Measurements from ENCODE around the gene ERF.

The ERF gene

GRCh38 chr19:42284066-42284501 lies 29.2 kb upstream of the ERF start:
- no peak overlapping the region for H3K14ac ChIP-seq (ENCODE audit: low read length)
- H3K27ac ChIP-seq (replicated peaks; ENCODE audit: low read length): peak overlapping the region; percentile 97
- peaks cover 27% of the 10 kb centered on the region for H3K79me1 ChIP-seq (ENCODE audit: low read depth, low read length)
- peak overlapping the region; percentile 32 for H3K4me2 ChIP-seq (ENCODE audit: insufficient read depth, low read length, poor library complexity, severe bottlenecking)
- peaks cover 41 to 42% of the 10 kb centered on the region in 2 donors for H3K4me1 ChIP-seq (ENCODE audit: control insufficient read depth in 2 of 2, insufficient read depth in 1 of 2, low read depth in 1 of 2, low read length in 2 of 2)
- H2BK5ac ChIP-seq (ENCODE audit: low read length): no peak overlapping the region
- H2BK12ac ChIP-seq (ENCODE audit: low read length): no peak overlapping the region
- H3K27me3 ChIP-seq (ENCODE audit: control insufficient read depth in 3 of 3, insufficient read depth in 3 of 3, low read depth in 1 of 3, low read length in 3 of 3): peaks cover 0 to 2% (median 0%) of the 10 kb centered on the region in 3 experiments
- H2BK120ac ChIP-seq (ENCODE audit: low read depth, low read length): no peak overlapping the region
- DNase-seq (ENCODE audit: low spot score): peak; percentile 68
- H3K18ac ChIP-seq (ENCODE audit: low read length): peak overlapping the region; percentile 98
- no peak overlapping the region for H2AK5ac ChIP-seq (ENCODE audit: low read depth, low read length)
- peak overlapping the region; percentile 66 for H3K23ac ChIP-seq (ENCODE audit: low read depth, low read length, poor library complexity)
- no CpG with 5 or more reads among the region's 76 CpGs for WGBS, 2 donors (ENCODE audit: extremely low coverage in 2 of 2, insufficient read length in 2 of 2, insufficient replicate concordance in 1 of 2)
- peak overlapping the region; percentile 67 for H2AFZ ChIP-seq (ENCODE audit: low read length)
- no peak overlapping the region for H3K4ac ChIP-seq (ENCODE audit: low read length)
- no peak overlapping the region for H4K8ac ChIP-seq (ENCODE audit: low read depth, low read length)
- H3K9me3 ChIP-seq (replicated peaks in 1 of 2; ENCODE audit: control insufficient read depth in 2 of 2, insufficient read depth in 1 of 2, low read depth in 1 of 2, low read length in 2 of 2): peaks cover 0 to 2% of the 10 kb centered on the region in 2 donors
- no peak overlapping the region for H4K91ac ChIP-seq (ENCODE audit: low read depth, low read length, poor library complexity)
- H2BK15ac ChIP-seq (ENCODE audit: low read length): no peak overlapping the region
- peak overlapping the region; percentile 84 to 96 for H3K4me3 ChIP-seq (ENCODE audit: low read length in 2 of 2)
- peak overlapping the region; percentile 92 for H3K9ac ChIP-seq (ENCODE audit: low read depth, low read length, poor library complexity)
- peaks cover 29 to 37% of the 10 kb centered on the region in 2 donors for H3K36me3 ChIP-seq (replicated peaks in 1 of 2; ENCODE audit: control insufficient read depth in 2 of 2, insufficient read depth in 2 of 2, low read length in 2 of 2)

- Histone ChIP-seq H2AFZ (ENCODE audit: low read length) (no peak overlapping the region), H3K9me3 (replicated peaks in 1 of 2; ENCODE audit: control insufficient read depth in 2 of 2, insufficient read depth in 1 of 2, low read depth in 1 of 2, low read length in 2 of 2) (peaks cover 0 to 2% of the 10 kb centered on the region in 2 donors), H4K91ac (ENCODE audit: low read depth, low read length, poor library complexity) (peak overlapping the region; percentile 31), H3K9ac (ENCODE audit: low read depth, low read length, poor library complexity) (peak overlapping the region; percentile 97), H3K23ac (ENCODE audit: low read depth, low read length, poor library complexity) (peak overlapping the region; percentile 66), H2BK120ac (ENCODE audit: low read depth, low read length) (no peak overlapping the region), H3K4me2 (ENCODE audit: insufficient read depth, low read length, poor library complexity, severe bottlenecking) (peak overlapping the region; percentile 78), H3K4ac (ENCODE audit: low read length) (peak overlapping the region; percentile 91), H3K14ac (ENCODE audit: low read length) (peak overlapping the region; percentile 5), H3K4me3 (ENCODE audit: low read length in 2 of 2) (peak overlapping the region; percentile 81 to 96), H3K4me1 (ENCODE audit: control insufficient read depth in 2 of 2, insufficient read depth in 1 of 2, low read depth in 1 of 2, low read length in 2 of 2) (peaks cover 42% of the 10 kb centered on the region in 2 donors), H3K18ac (ENCODE audit: low read length) (peak overlapping the region; percentile 98), H2AK5ac (ENCODE audit: low read depth, low read length) (peak overlapping the region; percentile 57), H3K27ac (replicated peaks; ENCODE audit: low read length) (peak overlapping the region; percentile 97), H3K79me1 (ENCODE audit: low read depth, low read length) (peaks cover 25% of the 10 kb centered on the region), H3K36me3 (replicated peaks in 1 of 2; ENCODE audit: control insufficient read depth in 2 of 2, insufficient read depth in 2 of 2, low read length in 2 of 2) (peaks cover 23 to 30% of the 10 kb centered on the region in 2 donors), H2BK12ac (ENCODE audit: low read length) (peak overlapping the region; percentile 87), H2BK5ac (ENCODE audit: low read length) (peak overlapping the region; percentile 20), H2BK15ac (ENCODE audit: low read length) (peak overlapping the region; percentile 20), H3K27me3 (ENCODE audit: control insufficient read depth in 3 of 3, insufficient read depth in 3 of 3, low read depth in 1 of 3, low read length in 3 of 3) (peaks cover 0 to 2% (median 0%) of the 10 kb centered on the region in 3 experiments), H4K8ac (ENCODE audit: low read depth, low read length) (no peak overlapping the region)
- peak; percentile 93 for DNase-seq (ENCODE audit: low spot score)
- 100% methylated on average over 1 of the region's 74 CpGs; no CpG with 5 or more reads in 1 of the 2 donors for WGBS, 2 donors (ENCODE audit: extremely low coverage in 2 of 2, insufficient read length in 2 of 2, insufficient replicate concordance in 1 of 2)
Measured at GRCh38 chr19:42283188-42284065, 28.5 kb upstream of the ERF start.

GRCh38 chr19:42282819-42283187 lies 27.9 kb upstream of the ERF start:
- WGBS, 2 donors (ENCODE audit: extremely low coverage in 2 of 2, insufficient read length in 2 of 2, insufficient replicate concordance in 1 of 2): no CpG with 5 or more reads among the region's 4 CpGs
- Histone ChIP-seq H2AFZ (ENCODE audit: low read length) (no peak overlapping the region), H3K14ac (ENCODE audit: low read length) (peak overlapping the region; percentile 5), H2BK12ac (ENCODE audit: low read length) (peak overlapping the region; percentile 87), H3K27ac (replicated peaks; ENCODE audit: low read length) (peak overlapping the region; percentile 80), H2BK5ac (ENCODE audit: low read length) (peak overlapping the region; percentile 20), H4K8ac (ENCODE audit: low read depth, low read length) (no peak overlapping the region), H3K4me2 (ENCODE audit: insufficient read depth, low read length, poor library complexity, severe bottlenecking) (no peak overlapping the region), H2AK5ac (ENCODE audit: low read depth, low read length) (peak overlapping the region; percentile 57), H3K9ac (ENCODE audit: low read depth, low read length, poor library complexity) (peak overlapping the region; percentile 51), H3K4me3 (ENCODE audit: low read length in 2 of 2) (peak overlapping the region; percentile 37 to 81), H3K23ac (ENCODE audit: low read depth, low read length, poor library complexity) (peak overlapping the region; percentile 5), H3K79me1 (ENCODE audit: low read depth, low read length) (peaks cover 28% of the 10 kb centered on the region), H3K36me3 (replicated peaks in 1 of 2; ENCODE audit: control insufficient read depth in 2 of 2, insufficient read depth in 2 of 2, low read length in 2 of 2) (peaks cover 16 to 24% of the 10 kb centered on the region in 2 donors), H2BK120ac (ENCODE audit: low read depth, low read length) (peak overlapping the region; percentile 12), H3K18ac (ENCODE audit: low read length) (peak overlapping the region; percentile 84), H2BK15ac (ENCODE audit: low read length) (peak overlapping the region; percentile 20), H4K91ac (ENCODE audit: low read depth, low read length, poor library complexity) (peak overlapping the region; percentile 31), H3K27me3 (ENCODE audit: control insufficient read depth in 3 of 3, insufficient read depth in 3 of 3, low read depth in 1 of 3, low read length in 3 of 3) (peaks cover 0 to 2% (median 0%) of the 10 kb centered on the region in 3 experiments), H3K4ac (ENCODE audit: low read length) (peak overlapping the region; percentile 6), H3K9me3 (replicated peaks in 1 of 2; ENCODE audit: control insufficient read depth in 2 of 2, insufficient read depth in 1 of 2, low read depth in 1 of 2, low read length in 2 of 2) (peaks cover 0 to 2% of the 10 kb centered on the region in 2 donors), H3K4me1 (ENCODE audit: control insufficient read depth in 2 of 2, insufficient read depth in 1 of 2, low read depth in 1 of 2, low read length in 2 of 2) (peaks cover 42% of the 10 kb centered on the region in 2 donors)
- no peak for DNase-seq (ENCODE audit: low spot score)

Data from neuronal stem cell (in vitro differentiated cells).